ENCODE data around the gene TMPRSS4.
"Not testable (repeated sequence)": the region's sequence is repeated elsewhere in the genome, so short reads cannot be mapped to it uniquely, and the experiment has no call there.

Gene TMPRSS4

GRCh38 chr11:118055966-118056365 lies 20.9 kb upstream of the TMPRSS4 start:
- FAIRE-seq (no peak), DNase-seq (ENCODE audit: insufficient read length, low spot score) (no peak)

- FAIRE-seq = no peak
- DNase-seq (ENCODE audit: insufficient read length, low spot score) = no peak
Observed at GRCh38 chr11:118056806-118057205, 20.1 kb upstream of the TMPRSS4 start.

GRCh38 chr11:118057251-118058145 lies 19.4 kb upstream of the TMPRSS4 start:
- DNase-seq (ENCODE audit: insufficient read length, low spot score) (no peak), FAIRE-seq (no peak)

- DNase-seq (ENCODE audit: insufficient read length, low spot score) = no peak
- FAIRE-seq = no peak
Observed at GRCh38 chr11:118058311-118059245, 18.3 kb upstream of the TMPRSS4 start.

GRCh38 chr11:118059246-118059940 lies 17.5 kb upstream of the TMPRSS4 start:
- DNase-seq (ENCODE audit: insufficient read length, low spot score) = no peak
- no peak for FAIRE-seq

GRCh38 chr11:118060081-118060661 lies 16.7 kb upstream of the TMPRSS4 start:
- no peak for DNase-seq (ENCODE audit: insufficient read length, low spot score)
- no peak for FAIRE-seq

- DNase-seq (ENCODE audit: insufficient read length, low spot score) (no peak), FAIRE-seq (no peak)
Observed at GRCh38 chr11:118060869-118061268, 16.0 kb upstream of the TMPRSS4 start.

- FAIRE-seq (no peak), DNase-seq (ENCODE audit: insufficient read length, low spot score) (no peak)
Observed at GRCh38 chr11:118061586-118062125, 15.2 kb upstream of the TMPRSS4 start.

- DNase-seq (ENCODE audit: insufficient read length, low spot score); FAIRE-seq: not testable (repeated sequence)
Observed at GRCh38 chr11:118062181-118062580, 14.7 kb upstream of the TMPRSS4 start.

- FAIRE-seq; DNase-seq (ENCODE audit: insufficient read length, low spot score): not testable (repeated sequence)
Observed at GRCh38 chr11:118062631-118063030, 14.2 kb upstream of the TMPRSS4 start.

- FAIRE-seq (no peak), DNase-seq (ENCODE audit: insufficient read length, low spot score) (no peak)
Observed at GRCh38 chr11:118064956-118065355, 11.9 kb upstream of the TMPRSS4 start.

GRCh38 chr11:118065384-118065783 lies 11.5 kb upstream of the TMPRSS4 start:
- no peak for DNase-seq (ENCODE audit: insufficient read length, low spot score)
- FAIRE-seq = no peak

- FAIRE-seq (no peak), DNase-seq (ENCODE audit: insufficient read length, low spot score) (no peak)
Observed at GRCh38 chr11:118067006-118067405, 9.9 kb upstream of the TMPRSS4 start.

- DNase-seq (ENCODE audit: insufficient read length, low spot score) = no peak
- FAIRE-seq = no peak
Observed at GRCh38 chr11:118068206-118068944, 8.5 kb upstream of the TMPRSS4 start.

GRCh38 chr11:118068945-118069612 lies 7.8 kb upstream of the TMPRSS4 start:
- FAIRE-seq (no peak), DNase-seq (ENCODE audit: insufficient read length, low spot score) (no peak)

GRCh38 chr11:118071416-118072030 lies 5.4 kb upstream of the TMPRSS4 start:
- DNase-seq (ENCODE audit: insufficient read length, low spot score) (no peak), FAIRE-seq (no peak)

- DNase-seq (ENCODE audit: insufficient read length, low spot score) = no peak
- no peak for FAIRE-seq
Observed at GRCh38 chr11:118073554-118073953, 3.3 kb upstream of the TMPRSS4 start.

- no peak for DNase-seq (ENCODE audit: insufficient read length, low spot score)
- no peak for FAIRE-seq
Observed at GRCh38 chr11:118074091-118074685, 2.7 kb upstream of the TMPRSS4 start.

Data from GM19239 (cell line).